GM12891 (cell line): ENCODE results near the gene HDAC9.

Source experiments
- POLR2A ChIP-seq: IDR thresholded peaks from 2 replicates; pipeline ENCODE4 v1.6.1; 2011; ENCODE audit warnings: low read depth, low read length, control low read depth
- POLR2AphosphoS5 ChIP-seq: IDR thresholded peaks from 2 replicates; pipeline ENCODE4 v1.6.1; 2011; ENCODE audit warnings: low read depth, low read length, control low read depth
- POU2F2 ChIP-seq: IDR thresholded peaks from 2 replicates; pipeline ENCODE4 v1.6.1; 2011; ENCODE audit warnings: low read depth, mild to moderate bottlenecking, control low read depth, low read length, moderate library complexity

- TF ChIP-seq POLR2AphosphoS5: no peak
- TF ChIP-seq POLR2A: no peak
- TF ChIP-seq POU2F2: no peak
Observed at GRCh38 chr7:18458830-18459229, 36.7 kb upstream of the HDAC9 start.
